ENCODE data around the gene SLC7A9. TPM values are rescaled to one million over a fixed set of nuclear protein-coding genes. Genes with fewer than 3 reads are reported as not detected.

The SLC7A9 gene
- total and polyA plus RNA-seq, 2 donors (not counting 3 experiments of a cell fraction or from before 2014, with no cell fraction given), result 0.06 TPM; not detected in 1

- POLR2A ChIA-PET, result no interaction called here
- intact Hi-C loops (cut with micrococcal nuclease), result no loop called here
- H3K9me1 ChIP-seq (replicated peaks; ENCODE audit: control insufficient read depth, extremely low read depth, insufficient read depth, low read length), result no peaks in the 10 kb centered on the region
- dilution Hi-C loops (cut with MboI; ENCODE audit: extremely low pct_ligation_motif_present, low sequenced_read_pairs), result no loop called here
- H2AFZ ChIP-seq (ENCODE audit: low read depth, low read length), result no peak overlapping the region
- no peak for TF ChIP-seq FOS (IDR thresholded peaks at IDR 0.05; ENCODE audit: borderline replicate concordance, insufficient read depth, low read length)
- no peak for TF ChIP-seq GATA2 (IDR thresholded peaks at IDR 0.05; ENCODE audit: insufficient read depth, insufficient read length, low read depth, low read length)
- no peak for TF ChIP-seq MYC (IDR thresholded peaks at IDR 0.05; ENCODE audit: low read depth, low read length)
- TF ChIP-seq EZH2 (IDR thresholded peaks at IDR 0.05; ENCODE audit: borderline replicate concordance, low read depth, low read length, severe bottlenecking), result no peak
- TF ChIP-seq MAX (IDR thresholded peaks at IDR 0.05; ENCODE audit: insufficient read depth, insufficient read length), result no peak
- no peak for TF ChIP-seq JUN (IDR thresholded peaks at IDR 0.05; ENCODE audit: borderline replicate concordance, insufficient read depth, insufficient read length, low read depth)
- no peak for TF ChIP-seq CTCF (IDR thresholded peaks at IDR 0.05; ENCODE audit: extremely low read depth in 1 of 2, insufficient read depth in 1 of 2, low read depth in 1 of 2, low read length in 2 of 2)
- no peak for TF ChIP-seq POLR2A (IDR thresholded peaks at IDR 0.05; ENCODE audit: low read depth, low read length)
- TF ChIP-seq POLR2AphosphoS5 (IDR thresholded peaks at IDR 0.05; ENCODE audit: insufficient read depth, low read depth, low read length), result no peak
- H3K27ac ChIP-seq (ENCODE audit: insufficient read depth, low read depth, low read length), result no peak overlapping the region
- no peaks in the 10 kb centered on the region for H3K9me3 ChIP-seq (replicated peaks; ENCODE audit: control insufficient read depth, insufficient read depth, low read length)
- H3K4me3 ChIP-seq (replicated peaks in 1 of 3; ENCODE audit: insufficient read depth in 1 of 3, low read depth in 1 of 3, low read length in 3 of 3), result no peak overlapping the region
- H4K20me1 ChIP-seq (replicated peaks; ENCODE audit: control insufficient read depth, extremely low read depth, insufficient read depth, low read length), result no peaks in the 10 kb centered on the region
- no peaks in the 10 kb centered on the region for H3K79me2 ChIP-seq (ENCODE audit: control insufficient read depth, insufficient read depth, low read length)
- no peaks in the 10 kb centered on the region for H3K4me1 ChIP-seq (ENCODE audit: control insufficient read depth, extremely low read depth, insufficient read depth, low read length)
- H3K4me2 ChIP-seq (ENCODE audit: insufficient read depth, low read length), result no peak overlapping the region
- no peaks in the 10 kb centered on the region for H3K27me3 ChIP-seq (ENCODE audit: control insufficient read depth in 2 of 2, insufficient read depth in 2 of 2, low read length in 2 of 2)
- DNase-seq (ENCODE audit: low read depth, low spot score) (no peak), FAIRE-seq (no peak)
- CTCF ChIA-PET, result no interaction called here
- H3K9ac ChIP-seq (replicated peaks; ENCODE audit: extremely low read depth, insufficient read depth, low read length), result no peak overlapping the region
- BruUV-seq (replicated peaks), result no TSS peak
- H3K36me3 ChIP-seq (ENCODE audit: control insufficient read depth in 2 of 2, extremely low read depth in 1 of 2, insufficient read depth in 2 of 2, low read length in 2 of 2), result no peaks in the 10 kb centered on the region
These were observed 21.3 kb upstream of the SLC7A9 start for GRCh38 chr19:32890841-32891240.
